IPS-15b (cell line): ENCODE data around the gene TRMT61A.

ENCODE experiments used
- H3K27me3 ChIP-seq: one replicate; pipeline ENCODE4 v1.6.1; 2013; ENCODE audit warnings: low read length; ENCODE audit not compliant: control insufficient read depth, insufficient read depth
- H3K36me3 ChIP-seq: one replicate; pipeline ENCODE4 v1.6.1; 2013; ENCODE audit warnings: low read length; ENCODE audit not compliant: control insufficient read depth, insufficient read depth
- H3K4me1 ChIP-seq: one replicate; pipeline ENCODE4 v1.6.1; 2013; ENCODE audit warnings: mild to moderate bottlenecking, low read length; ENCODE audit not compliant: control insufficient read depth, insufficient read depth
- H3K4me3 ChIP-seq: one replicate; pipeline ENCODE4 v1.5.1; 2013; ENCODE audit warnings: low read depth, low read length
- H3K9ac ChIP-seq: one replicate; pipeline ENCODE4 v1.6.1; 2013; ENCODE audit warnings: low read depth, mild to moderate bottlenecking, low read length
- H3K9me3 ChIP-seq: one replicate; pipeline ENCODE4 v1.6.1; 2013; ENCODE audit warnings: mild to moderate bottlenecking, low read length; ENCODE audit not compliant: control insufficient read depth, insufficient read depth

Gene TRMT61A

GRCh38 chr14:103500148-103500990, 28.6 kb upstream of the TRMT61A start:
- Histone ChIP-seq H3K4me3 (no peak overlapping the region), H3K36me3 (peaks cover 17% of the 10 kb centered on the region), H3K4me1 (no peaks in the 10 kb centered on the region), H3K27me3 (no peaks in the 10 kb centered on the region), H3K9me3 (no peaks in the 10 kb centered on the region), H3K9ac (no peak overlapping the region)

- H3K9me3 ChIP-seq, result no peaks in the 10 kb centered on the region
- no peak overlapping the region for H3K9ac ChIP-seq
- H3K4me3 ChIP-seq, result no peak overlapping the region
- no peaks in the 10 kb centered on the region for H3K27me3 ChIP-seq
- H3K4me1 ChIP-seq, result no peaks in the 10 kb centered on the region
- peaks cover 19% of the 10 kb centered on the region for H3K36me3 ChIP-seq
Measured at GRCh38 chr14:103501041-103501870, 27.7 kb upstream of the TRMT61A start.

- H3K9me3 ChIP-seq, result no peaks in the 10 kb centered on the region
- H3K27me3 ChIP-seq, result no peaks in the 10 kb centered on the region
- peaks cover 19% of the 10 kb centered on the region for H3K36me3 ChIP-seq
- no peaks in the 10 kb centered on the region for H3K4me1 ChIP-seq
- H3K9ac ChIP-seq, result no peak overlapping the region
- no peak overlapping the region for H3K4me3 ChIP-seq
Measured at GRCh38 chr14:103501921-103502669, 26.9 kb upstream of the TRMT61A start.

- Histone ChIP-seq H3K9me3 (no peaks in the 10 kb centered on the region), H3K9ac (no peak overlapping the region), H3K36me3 (peaks cover 19% of the 10 kb centered on the region)
Measured at GRCh38 chr14:103502877-103503276, 26.1 kb upstream of the TRMT61A start.

GRCh38 chr14:103503296-103503695, 25.7 kb upstream of the TRMT61A start:
- Histone ChIP-seq H3K4me3 (no peak overlapping the region), H3K4me1 (no peaks in the 10 kb centered on the region), H3K9me3 (no peaks in the 10 kb centered on the region), H3K36me3 (peaks cover 20% of the 10 kb centered on the region), H3K27me3 (no peaks in the 10 kb centered on the region), H3K9ac (no peak overlapping the region)

More at GRCh38 chr14:103502877-103503276, 26.1 kb upstream of the TRMT61A start:
- Histone ChIP-seq H3K4me1 (no peaks in the 10 kb centered on the region), H3K27me3 (no peaks in the 10 kb centered on the region), H3K4me3 (no peak overlapping the region)

- Histone ChIP-seq H3K9me3 (no peaks in the 10 kb centered on the region), H3K9ac (no peak overlapping the region), H3K36me3 (peaks cover 28% of the 10 kb centered on the region), H3K27me3 (no peaks in the 10 kb centered on the region), H3K4me1 (no peaks in the 10 kb centered on the region), H3K4me3 (no peak overlapping the region)
Measured at GRCh38 chr14:103504991-103505565, 23.9 kb upstream of the TRMT61A start.

- Histone ChIP-seq H3K4me3 (no peak overlapping the region), H3K27me3 (no peaks in the 10 kb centered on the region), H3K9me3 (no peaks in the 10 kb centered on the region), H3K9ac (no peak overlapping the region), H3K4me1 (no peaks in the 10 kb centered on the region), H3K36me3 (peaks cover 27% of the 10 kb centered on the region)
Measured at GRCh38 chr14:103507751-103508150, 21.2 kb upstream of the TRMT61A start.

- no peak overlapping the region for H3K9ac ChIP-seq
Measured at GRCh38 chr14:103508521-103509329, 20.3 kb upstream of the TRMT61A start.

GRCh38 chr14:103509864-103510723, 18.9 kb upstream of the TRMT61A start:
- H3K9me3 ChIP-seq, result no peaks in the 10 kb centered on the region
- no peak overlapping the region for H3K9ac ChIP-seq
- H3K4me3 ChIP-seq, result no peak overlapping the region
- no peaks in the 10 kb centered on the region for H3K27me3 ChIP-seq
- peaks cover 17% of the 10 kb centered on the region for H3K36me3 ChIP-seq
- no peaks in the 10 kb centered on the region for H3K4me1 ChIP-seq

More at GRCh38 chr14:103508521-103509329, 20.3 kb upstream of the TRMT61A start:
- Histone ChIP-seq H3K9me3 (no peaks in the 10 kb centered on the region), H3K36me3 (peaks cover 26% of the 10 kb centered on the region), H3K4me3 (no peak overlapping the region), H3K4me1 (no peaks in the 10 kb centered on the region), H3K27me3 (no peaks in the 10 kb centered on the region)
